Ovary (tissue), 3 donors: Measurements from ENCODE around the gene CCBE1.

ENCODE experiments used
- EP300 ChIP-seq: sonication (generic); formaldehyde crosslinking; IDR thresholded peaks from one replicate; pipeline ENCODE4 v1.6.1; 2017; ENCODE audit warnings: antibody characterized with exemption
- POLR2A ChIP-seq: fragments of 450-650 bp; IDR thresholded peaks from one replicate; pipeline ENCODE4 v1.6.1; 2017; ENCODE audit warnings: antibody characterized with exemption, mild to moderate bottlenecking, moderate library complexity
- TF ChIP-seq, protein P1 (sequence below), 3 donors: fragments of 450-650 bp in 2 of 3; fragments of 200-600 bp in 1 of 3; IDR thresholded peaks; one replicate each; pipeline versions ENCODE4 v1.5.1 to v1.8.0; 2016 to 2022; ENCODE audit warnings: antibody characterized with exemption in 3 of 3, mild to moderate bottlenecking in 1 of 3
- donor health status: DM: no; HTN: no; CAD: no.

- TF ChIP-seq, protein P1, sequence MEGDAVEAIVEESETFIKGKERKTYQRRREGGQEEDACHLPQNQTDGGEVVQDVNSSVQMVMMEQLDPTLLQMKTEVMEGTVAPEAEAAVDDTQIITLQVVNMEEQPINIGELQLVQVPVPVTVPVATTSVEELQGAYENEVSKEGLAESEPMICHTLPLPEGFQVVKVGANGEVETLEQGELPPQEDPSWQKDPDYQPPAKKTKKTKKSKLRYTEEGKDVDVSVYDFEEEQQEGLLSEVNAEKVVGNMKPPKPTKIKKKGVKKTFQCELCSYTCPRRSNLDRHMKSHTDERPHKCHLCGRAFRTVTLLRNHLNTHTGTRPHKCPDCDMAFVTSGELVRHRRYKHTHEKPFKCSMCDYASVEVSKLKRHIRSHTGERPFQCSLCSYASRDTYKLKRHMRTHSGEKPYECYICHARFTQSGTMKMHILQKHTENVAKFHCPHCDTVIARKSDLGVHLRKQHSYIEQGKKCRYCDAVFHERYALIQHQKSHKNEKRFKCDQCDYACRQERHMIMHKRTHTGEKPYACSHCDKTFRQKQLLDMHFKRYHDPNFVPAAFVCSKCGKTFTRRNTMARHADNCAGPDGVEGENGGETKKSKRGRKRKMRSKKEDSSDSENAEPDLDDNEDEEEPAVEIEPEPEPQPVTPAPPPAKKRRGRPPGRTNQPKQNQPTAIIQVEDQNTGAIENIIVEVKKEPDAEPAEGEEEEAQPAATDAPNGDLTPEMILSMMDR (IDR thresholded peaks at IDR 0.05) = no peak
- TF ChIP-seq POLR2A (no peak), EP300 (no peak)
Observed at GRCh38 chr18:59659508-59660170, 37.6 kb downstream of the CCBE1 start.
